Measurements from ENCODE around the gene ZSCAN18. TPM values are rescaled to one million over a fixed set of nuclear protein-coding genes. Genes with fewer than 3 reads are reported as not detected.

The ZSCAN18 gene
- total RNA-seq, 1 experiment from 2014 or later = 0.12 TPM

- ATAC-seq (no peak), DNase-seq (ENCODE audit: low read depth, low spot score) (no peak)
- intact Hi-C loops (cut with micrococcal nuclease) = no loop called here
- Histone ChIP-seq H3K4me1 (ENCODE audit: control insufficient read depth in 1 of 2, insufficient read depth in 2 of 2, low read length in 2 of 2) (no peaks in the 10 kb centered on the region), H3K9me3 (ENCODE audit: control insufficient read depth in 1 of 2, insufficient read depth in 1 of 2, low read depth in 1 of 2, low read length in 2 of 2) (peaks cover 0 to 17% of the 10 kb centered on the region in 2 experiments; a peak in 2 of 4 replicates), H3K27me3 (ENCODE audit: insufficient read depth, low read length) (no peaks in the 10 kb centered on the region), H4K20me1 (ENCODE audit: insufficient read depth) (no peaks in the 10 kb centered on the region), H3K79me2 (ENCODE audit: insufficient read depth, low read length) (no peaks in the 10 kb centered on the region), H3K9me2 (ENCODE audit: insufficient read depth) (no peaks in the 10 kb centered on the region), H3K36me3 (ENCODE audit: control insufficient read depth in 1 of 2, insufficient read depth in 2 of 2, low read length in 2 of 2) (no peaks in the 10 kb centered on the region), H3K4me2 (ENCODE audit: low read length) (no peak overlapping the region), H3K27ac (ENCODE audit: low read depth, low read length) (no peak overlapping the region), H3K4me3 (replicated peaks in 1 of 2; ENCODE audit: low read depth in 1 of 2, low read length in 2 of 2) (no peak overlapping the region), H3K9ac (ENCODE audit: low read length) (no peak overlapping the region), H2AFZ (ENCODE audit: low read depth, low read length, poor library complexity, severe bottlenecking) (no peak overlapping the region)
- no TSS peak for BruUV-seq (replicated peaks)
- ChIA-PET RAD21 (ENCODE audit: low non-redundant PET in 1 of 2, low total read pairs in 2 of 2, uncharacterized antibody in 2 of 2, unreplicated experiment in 2 of 2) (no interaction called here), POLR2A (no interaction called here), CTCF (no interaction called here)
- TF ChIP-seq RAD21 (IDR thresholded peaks at IDR 0.05; ENCODE audit: low read depth) (no peak), TCF7L2 (IDR thresholded peaks at IDR 0.05; ENCODE audit: borderline replicate concordance, extremely low read depth, insufficient read depth, insufficient read length) (no peak), SRF (IDR thresholded peaks at IDR 0.05; ENCODE audit: low read depth) (no peak), ELF1 (IDR thresholded peaks at IDR 0.05; ENCODE audit: borderline replicate concordance, low read depth) (no peak), CBX3 (IDR thresholded peaks at IDR 0.05; ENCODE audit: low read depth) (no peak), EZH2 (IDR thresholded peaks at IDR 0.05) (no peak), SIN3A (IDR thresholded peaks at IDR 0.05; ENCODE audit: low read depth) (no peak)
Observed at GRCh38 chr19:58044391-58044790, 53.6 kb downstream of the ZSCAN18 start.

- ATAC-seq (no peak), DNase-seq (ENCODE audit: low read depth, low spot score) (no peak)
- BruUV-seq (replicated peaks) = no TSS peak
- intact Hi-C loops (cut with micrococcal nuclease) = no loop called here
- Histone ChIP-seq H2AFZ (ENCODE audit: low read depth, low read length, poor library complexity, severe bottlenecking) (no peak overlapping the region), H3K27ac (ENCODE audit: low read depth, low read length) (no peak overlapping the region), H3K36me3 (ENCODE audit: control insufficient read depth in 1 of 2, insufficient read depth in 2 of 2, low read length in 2 of 2) (no peaks in the 10 kb centered on the region), H3K9me2 (ENCODE audit: insufficient read depth) (no peaks in the 10 kb centered on the region), H3K9ac (ENCODE audit: low read length) (no peak overlapping the region), H3K4me1 (ENCODE audit: control insufficient read depth in 1 of 2, insufficient read depth in 2 of 2, low read length in 2 of 2) (no peaks in the 10 kb centered on the region), H3K9me3 (ENCODE audit: control insufficient read depth in 1 of 2, insufficient read depth in 1 of 2, low read depth in 1 of 2, low read length in 2 of 2) (peaks cover 0 to 19% of the 10 kb centered on the region in 2 experiments; a peak in 2 of 4 replicates), H4K20me1 (ENCODE audit: insufficient read depth) (no peaks in the 10 kb centered on the region), H3K27me3 (ENCODE audit: insufficient read depth, low read length) (no peaks in the 10 kb centered on the region), H3K4me2 (ENCODE audit: low read length) (no peak overlapping the region), H3K4me3 (replicated peaks in 1 of 2; ENCODE audit: low read depth in 1 of 2, low read length in 2 of 2) (no peak overlapping the region), H3K79me2 (ENCODE audit: insufficient read depth, low read length) (no peaks in the 10 kb centered on the region)
- CTCF ChIA-PET = no interaction called here
- POLR2A ChIA-PET = no interaction called here
- RAD21 ChIA-PET (ENCODE audit: low non-redundant PET in 1 of 2, low total read pairs in 2 of 2, uncharacterized antibody in 2 of 2, unreplicated experiment in 2 of 2) = no interaction called here
- TF ChIP-seq JUND (IDR thresholded peaks at IDR 0.05) (no peak), CEBPB (IDR thresholded peaks at IDR 0.05; ENCODE audit: low read depth) (no peak), CTCF (IDR thresholded peaks at IDR 0.05 in 2 of 3, conservative IDR thresholded peaks at IDR 0.05 in 1 of 3; ENCODE audit: borderline replicate concordance in 1 of 3, insufficient read depth in 1 of 3, low read depth in 2 of 3, low read length in 2 of 3) (no peak), ZBTB33 (IDR thresholded peaks at IDR 0.05; ENCODE audit: extremely low read depth, insufficient replicate concordance, low read length) (no peak), FOSL1 (IDR thresholded peaks at IDR 0.05; ENCODE audit: low read depth) (no peak), RAD21 (IDR thresholded peaks at IDR 0.05; ENCODE audit: low read depth) (no peak), CBX3 (IDR thresholded peaks at IDR 0.05; ENCODE audit: low read depth) (no peak)
Observed at GRCh38 chr19:58042495-58043340, 55.3 kb downstream of the ZSCAN18 start.

All from HCT116 (cell line).